Nucleus accumbens (tissue), 56 donors: Measurements from ENCODE around the gene USP31.

Source experiments
- DNase-seq, 56 donors: peaks; one replicate each; lab custom pipeline; 2025; lab: John Stamatoyannopoulos, UW

The USP31 gene

DNA sequence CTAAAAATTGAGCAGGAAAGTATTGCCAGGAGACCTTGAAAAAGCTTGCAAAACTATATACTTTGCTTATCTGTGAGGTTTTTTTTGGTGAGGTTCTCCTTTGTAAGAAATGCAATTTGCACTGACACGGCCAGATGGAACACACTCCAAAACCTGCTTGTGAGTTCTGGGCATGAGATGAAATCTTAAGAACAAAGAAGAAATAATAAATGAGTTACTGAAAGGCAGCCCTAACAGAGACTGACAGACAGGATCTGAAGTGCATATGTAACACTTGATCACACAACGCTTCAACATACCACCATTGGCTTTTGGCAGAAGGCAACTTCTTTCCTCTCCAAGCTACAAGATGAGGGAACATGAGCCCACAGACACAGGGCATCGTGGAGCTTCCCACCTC lies 82.6 kb downstream of the USP31 start:
- no peak for DNase-seq

DNA sequence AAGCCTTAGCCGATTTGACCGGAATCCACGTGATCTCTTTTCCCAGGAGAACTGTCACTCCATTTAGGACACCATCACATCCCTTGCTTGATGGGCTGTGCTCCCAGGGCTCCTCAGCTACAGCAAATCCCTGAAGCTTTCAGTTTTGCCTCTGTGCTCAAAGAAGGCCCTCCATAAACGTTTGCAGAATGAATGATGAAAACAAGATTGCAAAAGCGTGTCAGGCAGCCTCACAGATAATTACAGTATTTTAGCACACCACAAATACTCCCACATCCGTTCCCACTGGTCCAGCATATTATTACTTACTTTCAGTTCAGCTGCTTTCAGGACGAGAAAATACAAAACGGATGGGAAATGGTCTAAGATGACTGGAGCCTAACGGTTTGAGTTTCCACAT lies 84.6 kb downstream of the USP31 start:
- DNase-seq: peak in 1 of 56 donors; percentile 9

DNA sequence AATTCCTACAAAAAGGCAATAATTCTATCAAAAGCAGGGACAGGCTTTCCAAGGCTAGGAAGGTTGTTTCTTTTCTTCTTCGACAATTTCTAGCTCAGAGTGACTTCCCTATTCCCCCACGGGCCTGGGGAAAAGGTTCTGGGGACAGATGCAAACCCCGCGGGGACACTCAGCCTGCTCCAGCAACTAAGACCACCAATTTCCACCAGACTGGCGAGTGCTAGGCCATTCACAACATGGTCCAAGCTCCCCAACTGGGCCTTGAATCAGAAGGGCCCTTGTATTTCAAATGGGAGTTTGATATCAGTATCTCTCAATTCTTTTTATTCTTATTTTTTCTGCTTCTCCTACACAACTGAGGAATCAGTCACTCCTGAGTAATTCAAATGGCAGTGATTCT lies 86.7 kb downstream of the USP31 start:
- no peak for DNase-seq

DNA sequence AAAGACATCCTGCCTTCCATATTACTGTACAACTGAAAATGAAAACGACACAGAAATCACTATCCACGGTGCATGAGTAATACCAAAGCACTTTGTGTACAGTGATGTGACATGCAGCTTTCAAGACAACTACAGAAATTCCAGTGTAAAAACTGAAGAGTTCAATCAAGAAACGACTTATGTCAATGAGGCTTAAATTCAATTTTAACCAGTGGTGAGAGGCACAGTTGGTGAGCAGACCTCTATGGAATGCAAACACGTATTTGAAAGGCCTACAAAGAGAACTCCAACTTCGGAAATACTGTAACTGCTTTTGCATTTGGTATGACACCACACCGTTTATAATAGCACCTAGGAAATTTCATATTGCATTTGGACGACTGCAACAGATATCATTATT lies 87.6 kb downstream of the USP31 start:
- peak in 1 of 56 donors; percentile 1 for DNase-seq

DNA sequence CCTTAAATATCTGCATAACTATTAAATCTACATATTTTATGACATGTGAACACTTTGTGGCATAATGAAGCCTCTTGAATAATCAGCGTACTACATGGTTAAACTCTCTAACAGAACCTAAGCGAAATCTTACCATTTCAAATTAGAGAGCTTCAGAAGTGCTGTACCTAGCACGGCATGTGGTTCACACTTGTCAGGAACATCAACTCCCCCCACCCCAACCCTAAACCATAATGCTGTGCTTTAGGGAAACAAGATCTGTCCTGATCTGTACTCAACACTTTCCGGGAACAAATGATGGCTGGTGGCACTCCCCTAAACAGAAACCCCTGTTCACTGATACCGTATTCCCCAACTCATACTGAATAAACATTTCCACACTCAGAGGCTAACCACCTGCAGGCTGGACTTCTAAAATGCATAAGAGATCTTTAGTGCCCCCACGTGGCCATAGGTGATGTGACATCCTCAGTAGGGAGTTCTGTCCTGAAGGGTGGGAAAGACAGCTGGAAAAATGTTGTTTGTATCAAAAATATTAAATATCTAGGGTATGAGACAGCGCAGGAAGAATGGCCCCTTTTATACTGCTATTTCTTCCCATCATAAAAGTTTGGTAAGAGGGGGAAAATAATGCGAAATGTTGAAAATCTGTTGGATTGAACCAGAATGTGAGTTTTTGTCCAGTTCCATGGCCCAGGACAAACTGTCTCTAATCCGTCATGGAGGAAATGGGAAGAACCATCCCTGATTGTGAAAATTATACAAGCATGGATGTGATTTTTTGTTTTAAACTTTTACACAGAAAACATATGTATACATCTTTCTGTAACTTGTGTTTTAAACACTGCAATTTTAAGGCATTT lies 88.6 kb downstream of the USP31 start:
- peak in 48 of 56 donors; percentile 12 to 88 (median 48) for DNase-seq

DNA sequence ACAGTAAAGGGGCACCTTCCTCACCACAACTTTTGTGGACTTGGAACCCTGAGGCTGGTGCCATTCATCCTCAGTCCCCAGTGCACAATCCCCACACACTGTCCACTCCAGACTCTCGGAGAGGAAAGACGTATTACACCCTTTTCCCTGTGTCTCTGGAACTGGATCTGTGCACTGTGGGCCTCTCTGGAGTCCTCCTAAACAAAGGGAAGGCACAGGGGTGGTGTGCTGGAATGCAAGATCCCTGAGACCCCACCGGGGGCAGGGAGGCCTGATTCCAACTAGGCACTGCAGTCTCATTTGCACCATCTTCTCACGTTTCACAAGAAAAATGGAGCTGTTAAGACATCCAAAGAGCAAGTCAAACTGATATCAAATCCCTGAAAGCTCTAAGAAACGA lies 89.8 kb downstream of the USP31 start:
- no peak for DNase-seq

DNA sequence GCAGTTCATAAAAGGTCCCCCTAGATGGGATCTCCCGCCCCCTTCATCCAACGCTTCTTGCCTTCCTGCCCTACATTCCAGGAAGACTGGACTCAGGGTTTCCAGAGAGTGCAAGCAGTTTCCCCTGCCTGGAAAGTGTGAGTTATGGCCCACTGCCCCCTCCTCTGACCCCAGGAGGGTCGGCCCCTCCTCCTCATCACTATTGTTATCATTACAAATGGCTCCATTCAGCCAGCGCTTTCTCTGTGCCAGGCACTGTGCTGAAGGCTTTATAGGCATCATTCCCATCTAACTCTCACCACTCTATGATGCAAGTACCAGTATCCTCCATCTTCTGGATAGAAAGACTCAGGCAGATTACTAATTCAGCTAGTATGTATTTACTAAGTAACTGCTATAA lies 90.7 kb downstream of the USP31 start:
- peak in 36 of 56 donors; percentile 9 to 77 (median 50) for DNase-seq

DNA sequence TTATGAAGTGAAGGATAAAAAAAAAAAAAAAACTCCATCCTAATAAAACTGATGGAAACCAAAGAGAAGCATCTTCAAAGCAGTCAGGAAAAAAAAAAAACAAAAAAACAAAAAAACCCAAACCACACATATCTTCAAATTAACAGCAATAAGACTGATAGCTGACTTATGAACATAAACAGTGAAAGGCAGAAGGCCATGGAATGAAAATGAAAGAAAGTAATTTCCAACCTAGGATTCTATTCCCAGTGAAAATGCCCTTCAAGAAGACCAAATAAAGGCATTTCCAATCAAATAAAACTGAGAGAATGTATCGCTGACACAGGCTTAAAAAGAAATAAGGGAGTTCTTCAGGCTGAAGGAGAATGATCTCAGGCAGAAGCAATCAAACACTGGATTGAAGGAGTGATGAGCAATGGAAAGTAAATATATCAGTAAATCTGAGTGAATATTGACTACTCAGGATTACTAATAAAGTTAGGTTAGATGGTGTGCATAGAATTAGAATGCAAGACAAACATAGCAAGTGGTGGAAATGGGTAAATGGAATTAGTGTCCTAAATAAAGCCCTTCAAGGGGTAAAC lies 92.1 kb downstream of the USP31 start:
- DNase-seq: no peak

DNA sequence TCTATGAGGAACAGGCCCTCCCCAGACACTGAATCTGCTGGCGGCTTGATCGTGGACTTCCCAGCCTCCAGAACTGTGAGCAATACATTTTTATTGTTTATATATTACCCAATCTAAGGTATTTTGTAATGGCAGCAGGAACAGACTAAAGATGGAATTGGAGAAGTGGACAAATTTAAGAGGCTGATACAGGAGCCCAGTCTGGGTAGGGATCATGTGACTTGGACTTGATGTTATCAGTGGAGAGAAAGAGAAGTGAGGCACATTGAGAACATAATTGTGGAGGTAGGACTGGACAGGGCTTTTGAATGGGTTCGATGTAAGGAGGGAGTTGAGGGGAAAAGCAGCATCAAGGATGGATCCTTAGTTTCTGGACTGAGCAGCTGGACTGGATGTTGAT lies 93.8 kb downstream of the USP31 start:
- DNase-seq: no peak

DNA sequence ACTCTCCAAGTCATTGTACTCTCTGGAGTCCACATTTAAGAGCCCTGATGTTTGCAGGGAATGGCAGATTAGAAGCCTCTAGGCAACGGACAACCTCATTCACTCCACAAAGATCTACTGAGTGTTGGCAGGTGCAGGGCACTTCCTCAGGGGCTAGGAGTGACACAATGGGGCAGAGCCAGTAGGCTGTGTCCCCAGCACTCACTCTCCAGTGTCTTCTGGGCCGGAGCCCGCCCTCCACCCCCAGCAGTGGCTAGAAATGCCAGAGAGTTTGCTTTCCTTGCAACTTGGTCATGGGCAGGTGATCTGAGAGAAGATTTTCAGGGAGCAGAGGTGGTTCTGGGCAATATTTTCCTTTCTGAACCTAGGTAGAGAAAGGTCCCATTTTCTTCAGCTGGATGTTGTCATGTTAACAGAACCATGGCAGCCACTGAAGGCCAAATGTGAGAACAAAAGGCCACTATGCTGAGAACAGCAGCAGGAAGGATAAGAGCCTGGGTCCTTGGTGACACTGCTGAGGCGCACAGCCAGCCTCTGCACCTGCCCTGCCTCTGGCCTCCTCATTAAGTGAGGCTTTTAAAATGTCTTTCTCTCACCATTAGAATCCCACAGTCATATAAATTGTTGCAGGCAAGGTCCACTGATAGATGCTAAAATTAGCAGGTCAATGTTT lies 96.2 kb downstream of the USP31 start:
- peak in 30 of 56 donors; percentile 1 to 61 (median 27) for DNase-seq

DNA sequence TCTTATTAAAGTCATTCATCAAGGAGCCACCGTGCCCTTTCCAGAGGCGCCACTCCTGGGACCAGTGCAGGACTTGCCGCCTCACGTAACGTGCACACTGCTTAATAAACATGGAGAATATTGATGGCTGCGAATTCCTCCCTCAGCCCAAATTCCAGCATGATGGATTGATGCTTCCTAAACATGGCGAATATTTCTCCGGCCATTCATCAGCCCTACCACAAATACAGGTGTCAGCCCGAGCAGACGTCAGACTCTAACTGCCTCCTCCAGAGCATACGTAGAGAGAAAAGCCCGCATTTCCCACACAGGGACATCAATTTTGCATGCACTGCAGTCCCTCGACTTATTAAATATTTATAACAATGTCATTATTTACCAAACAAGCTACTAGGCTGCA lies 97.0 kb downstream of the USP31 start:
- no peak for DNase-seq

DNA sequence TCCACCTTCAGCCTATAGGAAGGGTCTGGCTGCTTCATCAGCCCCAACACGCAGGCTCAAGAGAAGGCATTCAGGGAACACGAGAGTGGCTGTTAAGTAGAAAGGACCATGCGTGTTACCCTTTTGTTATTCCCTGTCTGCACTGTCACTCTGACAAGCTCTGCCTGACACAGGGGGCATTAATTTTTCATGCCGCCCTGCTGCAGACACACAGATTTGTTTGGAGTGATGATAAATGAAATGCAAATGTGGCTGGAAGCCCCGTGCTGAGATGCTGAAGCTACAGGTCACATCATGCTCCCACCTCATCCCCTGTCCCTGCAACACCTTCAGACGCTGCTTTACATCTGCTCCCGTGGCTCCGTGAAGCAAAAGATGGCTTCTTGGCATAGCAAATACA lies 97.7 kb downstream of the USP31 start:
- no peak for DNase-seq

DNA sequence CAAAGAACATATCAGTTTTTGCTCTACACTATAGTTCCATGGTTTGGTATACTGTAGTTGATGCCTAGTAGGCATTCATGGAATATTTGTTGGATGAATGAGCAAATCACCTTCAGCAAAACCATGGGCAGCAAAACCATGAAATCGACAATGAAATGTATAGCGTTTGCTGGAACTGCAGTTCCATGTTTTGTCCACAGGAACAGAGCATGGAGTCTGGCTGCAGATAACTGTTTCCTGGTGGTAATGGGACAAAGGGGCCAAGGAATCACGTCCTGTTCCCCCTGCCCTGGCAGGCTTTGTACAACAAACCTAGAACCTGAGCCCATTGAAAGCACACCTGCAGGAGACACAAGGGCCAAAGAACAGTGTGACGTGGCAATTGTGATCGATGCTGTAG lies 101.1 kb downstream of the USP31 start:
- DNase-seq: no peak

DNA sequence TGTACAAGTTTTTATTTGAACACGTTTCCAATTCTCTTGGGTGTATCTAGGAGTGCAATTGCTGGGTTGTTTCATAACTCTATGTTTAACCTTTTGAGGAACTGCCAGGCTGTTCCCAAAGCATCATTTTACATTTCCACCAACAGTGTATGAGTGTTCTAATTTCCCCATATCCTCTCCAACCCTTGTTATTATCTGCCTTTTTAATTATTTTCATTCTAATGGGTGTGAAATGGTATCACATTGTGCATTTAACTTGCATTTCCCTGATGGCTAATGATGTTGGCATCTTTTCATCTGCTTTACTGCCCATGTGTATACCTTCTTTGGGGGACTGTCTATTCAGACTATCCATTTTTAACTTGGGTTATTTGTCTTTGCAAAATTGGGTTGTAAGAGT lies 104.2 kb downstream of the USP31 start:
- DNase-seq: no peak

DNA sequence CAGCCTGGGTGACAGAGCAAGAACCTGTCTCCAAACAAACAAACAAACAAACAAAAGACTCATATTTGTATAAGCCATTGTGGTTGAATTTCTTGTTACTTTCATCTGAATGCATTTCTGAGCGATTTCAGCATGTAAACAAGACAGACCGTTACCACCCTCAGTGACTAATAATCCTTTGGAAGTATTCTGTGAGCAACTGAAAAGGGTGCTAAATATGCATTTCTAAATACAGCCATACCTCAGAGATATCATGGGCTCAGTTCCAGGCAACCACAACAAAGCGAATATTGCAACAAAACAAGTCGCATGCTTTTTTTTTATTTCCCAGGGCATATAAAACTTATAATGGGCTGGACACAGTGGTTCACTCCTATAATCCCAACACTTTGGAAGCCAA lies 109.0 kb downstream of the USP31 start:
- no peak for DNase-seq

DNA sequence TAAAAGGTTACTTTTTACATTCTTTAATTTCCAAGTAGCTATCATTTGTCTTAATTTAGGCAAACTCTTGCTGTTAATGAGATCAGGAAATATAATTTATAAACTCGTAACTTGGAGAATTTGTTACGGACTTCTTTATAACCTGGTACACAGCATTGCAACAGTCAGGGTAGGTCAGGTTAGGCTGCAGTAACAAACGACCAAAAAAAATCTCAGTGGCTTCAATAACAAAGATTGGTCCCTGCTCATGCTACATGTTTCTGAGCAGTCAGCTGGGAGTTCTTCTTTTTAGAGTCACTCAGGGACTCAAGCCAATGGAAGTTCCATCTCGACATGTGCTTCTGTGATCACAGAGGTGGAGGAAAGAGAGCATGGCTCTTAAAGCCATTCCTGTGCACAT lies 110.1 kb downstream of the USP31 start:
- DNase-seq: no peak

DNA sequence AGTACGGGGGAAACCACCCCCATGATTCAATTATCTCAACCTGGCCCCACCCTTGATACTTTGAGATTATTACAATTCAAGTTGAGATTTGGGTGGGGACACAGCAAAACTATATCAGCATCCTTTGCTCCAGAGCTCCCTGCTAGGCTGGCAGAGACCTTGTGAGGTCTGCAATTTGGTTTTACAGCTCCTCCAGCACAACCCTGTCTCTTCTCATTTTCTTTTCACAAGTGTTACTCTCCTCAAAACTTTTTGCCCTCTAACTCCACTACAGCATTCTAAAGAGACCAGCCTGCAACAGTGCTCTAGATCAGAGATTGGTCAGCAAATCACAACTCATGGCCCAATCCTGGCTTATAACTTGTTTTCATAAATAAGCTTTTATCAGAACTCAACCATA lies 114.0 kb downstream of the USP31 start:
- DNase-seq: no peak

DNA sequence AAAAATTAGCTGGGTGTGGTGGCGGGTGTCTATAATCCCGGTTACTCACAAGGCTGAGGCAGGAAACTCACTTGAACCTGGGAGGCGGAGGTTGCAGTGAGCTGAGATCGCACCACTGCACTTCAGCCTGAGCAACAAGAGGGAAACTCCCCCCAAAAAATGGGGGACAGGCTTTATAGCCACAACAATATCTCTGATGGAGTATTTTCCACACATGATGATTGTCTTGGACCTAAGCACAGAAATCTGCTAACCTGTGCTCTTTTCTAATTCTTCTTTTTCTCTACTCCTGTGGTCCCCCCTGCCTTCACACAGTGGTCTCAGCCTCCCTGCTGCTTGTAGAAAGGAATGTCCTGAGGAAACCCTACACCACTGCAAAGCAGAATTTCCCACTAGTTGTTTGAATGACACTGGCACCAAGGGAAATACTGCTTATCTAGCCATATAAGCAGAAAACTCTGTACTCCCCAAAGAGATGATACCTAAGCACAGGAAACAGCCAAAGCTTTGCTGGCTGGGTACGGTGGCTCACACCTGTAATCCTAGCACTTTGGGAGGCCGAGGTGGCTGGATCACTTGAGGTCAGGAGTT lies 117.6 kb downstream of the USP31 start:
- DNase-seq: no peak

DNA sequence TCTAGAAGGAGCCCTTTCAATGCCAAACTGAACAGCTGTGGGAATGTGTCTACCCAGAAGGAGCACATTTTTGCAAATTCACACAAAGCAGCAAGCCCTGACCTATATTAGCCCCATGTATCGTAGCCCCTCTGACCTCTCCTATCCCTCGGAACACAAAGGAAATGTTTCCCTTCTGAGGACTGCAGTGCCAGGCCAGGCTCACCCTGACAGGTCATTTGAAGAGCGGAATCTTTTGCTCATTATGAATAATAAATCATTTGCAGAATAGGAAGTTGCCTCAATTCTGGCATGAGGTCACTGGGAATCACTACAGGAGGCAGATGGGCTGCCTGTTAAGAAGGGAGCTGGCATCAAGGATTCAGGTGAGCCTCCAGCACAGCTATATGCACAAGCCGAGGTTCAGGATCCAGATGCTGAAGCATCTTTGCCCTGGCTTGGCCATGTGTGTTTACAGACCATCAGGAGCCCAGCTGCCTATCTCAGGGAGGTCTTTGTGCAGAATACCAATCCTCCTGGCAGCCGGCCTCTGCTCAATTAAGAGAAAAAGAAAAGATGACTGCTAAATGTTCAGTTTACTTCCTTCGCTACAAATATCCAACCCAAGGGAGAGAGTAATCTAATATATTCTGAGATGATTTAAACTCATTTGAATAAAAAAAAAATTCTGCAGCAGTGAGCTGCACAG lies 119.4 kb downstream of the USP31 start:
- DNase-seq: peak in 2 of 56 donors; percentile 3 to 15

DNA sequence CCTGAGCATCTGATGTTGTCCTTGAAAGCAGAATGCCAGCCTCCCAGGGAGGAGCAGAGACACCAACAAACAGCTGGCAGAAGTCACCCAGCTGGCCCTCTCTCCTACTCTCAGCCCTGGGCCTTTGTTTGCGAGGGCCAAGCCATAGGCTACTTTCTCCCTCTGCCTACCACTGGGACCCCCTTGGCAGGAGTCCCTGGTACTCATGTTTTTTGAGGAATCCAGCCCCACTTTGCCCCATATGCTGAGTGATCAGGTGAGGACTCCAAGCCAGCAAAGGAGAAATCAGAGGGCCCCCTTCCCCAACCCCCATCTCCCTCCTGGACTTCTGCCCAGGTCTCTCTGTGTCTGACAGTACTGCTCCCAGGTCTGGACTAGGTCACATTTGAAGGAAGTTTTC lies 121.9 kb downstream of the USP31 start:
- DNase-seq: no peak
